Left lung (tissue), 10 donors: Measurements from ENCODE around the gene DSCAML1. TPM values are rescaled to one million over a fixed set of nuclear protein-coding genes. Genes with fewer than 3 reads are reported as not detected.

Experiments used
- ATAC-seq: fragments of 200-7000 bp; cut with Tn5 transposase; one replicate; pipeline ENCODE4 v1.9.1; 2020; ENCODE audit warnings: moderate library complexity
- DNase-seq, 4 donors: peaks; one replicate each; pipeline ENCODE4 v3.0.0-alpha.2; 2013 to 2020
- H3K27ac ChIP-seq, 2 donors: fragments of 200-600 bp; sonication (generic) in 1 of 2; one replicate each; pipeline versions ENCODE4 v1.5.0 to v1.8.0; 2020 to 2021
- H3K27me3 ChIP-seq, 2 donors: fragments of 200-600 bp; sonication (generic) in 1 of 2; one replicate each; pipeline versions ENCODE4 v1.5.0 to v1.8.0; 2020 to 2021
- H3K36me3 ChIP-seq, 2 donors: fragments of 200-600 bp; sonication (generic) in 1 of 2; one replicate each; pipeline versions ENCODE4 v1.5.0 to v1.8.0; 2020 to 2021
- H3K4me1 ChIP-seq, 2 donors: fragments of 200-600 bp; one replicate each; pipeline ENCODE4 v1.8.0; 2021
- H3K4me3 ChIP-seq, 2 donors: fragments of 200-600 bp; sonication (generic) in 1 of 2; one replicate each; pipeline versions ENCODE4 v1.5.0 to v1.8.0; 2020 to 2021; ENCODE audit warnings: mild to moderate bottlenecking in 1 of 2
- H3K9me3 ChIP-seq, 2 donors: fragments of 200-600 bp; sonication (generic) in 1 of 2; one replicate each; pipeline versions ENCODE4 v1.5.0 to v1.8.0; 2020 to 2021
- intact Hi-C, 2 donors: fragments of 100-400 bp; cut with DNase I; formaldehyde crosslinking; loops; one replicate each; pipeline versions ENCODE4 v1.11.2 to v1.14.2; 2022
- polyA plus RNA-seq, 6 donors: library from polyadenylated mRNA; unstranded; fragments of 120-200 nt; gene quantifications; one replicate each; pipeline ENCODE4 v1.2.1, GENCODE V29; 2013; ENCODE audit not compliant: insufficient read length in 6 of 6
- total RNA-seq, 2 donors: library from RNA; stranded (reverse); fragmentation: NEBNext Ultra II Directional; extraction: Animal tissue kit (Norgen Biotek cat#: 25700); gene quantifications; one replicate each; pipeline ENCODE4 v1.2.1, GENCODE V29; 2021
- TF ChIP-seq, protein P1 (sequence below), 2 donors: fragments of 200-600 bp; sonication (generic) in 1 of 2; IDR thresholded peaks; one replicate each; pipeline versions ENCODE4 v1.5.0 to v1.8.0; 2021; ENCODE audit warnings: antibody characterized with exemption in 2 of 2
- donor health status: DM: no; HTN: yes; CAD: no.
- donor health status: DM: no; HTN: no; CAD: no.

The DSCAML1 gene
- total and polyA plus RNA-seq, 8 donors: 0.35 to 1.8 (median 1.2) TPM

DNA sequence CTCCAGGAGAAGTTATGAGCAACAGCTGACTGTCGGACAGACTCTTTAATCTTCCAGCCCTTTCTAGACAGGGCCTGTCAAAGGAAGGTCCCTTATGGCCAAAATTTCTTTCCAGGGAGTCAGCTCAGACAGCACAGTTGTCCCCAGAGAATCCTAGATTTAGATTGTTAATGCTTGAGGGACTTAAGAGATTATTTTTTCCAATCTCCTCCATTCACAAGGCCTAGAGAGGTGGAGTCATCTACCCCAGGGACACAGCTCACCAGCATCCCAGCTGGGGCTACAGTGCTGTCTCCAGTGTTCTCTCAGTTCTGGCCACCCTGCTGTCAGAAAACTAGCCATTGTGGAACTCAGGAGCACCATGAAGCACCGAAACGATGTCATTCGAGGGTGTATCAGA, 7.8 kb downstream of the DSCAML1 start:
- Histone ChIP-seq H3K27me3 (peaks cover 7 to 54% of the 10 kb centered on the region in 2 donors), H3K4me3 (no peak overlapping the region), H3K9me3 (no peaks in the 10 kb centered on the region), H3K36me3 (no peaks in the 10 kb centered on the region), H3K4me1 (no peaks in the 10 kb centered on the region), H3K27ac (no peak overlapping the region)
- DNase-seq (no peak), ATAC-seq (no peak)
- intact Hi-C loops: no loop called here
- TF ChIP-seq, protein P1, sequence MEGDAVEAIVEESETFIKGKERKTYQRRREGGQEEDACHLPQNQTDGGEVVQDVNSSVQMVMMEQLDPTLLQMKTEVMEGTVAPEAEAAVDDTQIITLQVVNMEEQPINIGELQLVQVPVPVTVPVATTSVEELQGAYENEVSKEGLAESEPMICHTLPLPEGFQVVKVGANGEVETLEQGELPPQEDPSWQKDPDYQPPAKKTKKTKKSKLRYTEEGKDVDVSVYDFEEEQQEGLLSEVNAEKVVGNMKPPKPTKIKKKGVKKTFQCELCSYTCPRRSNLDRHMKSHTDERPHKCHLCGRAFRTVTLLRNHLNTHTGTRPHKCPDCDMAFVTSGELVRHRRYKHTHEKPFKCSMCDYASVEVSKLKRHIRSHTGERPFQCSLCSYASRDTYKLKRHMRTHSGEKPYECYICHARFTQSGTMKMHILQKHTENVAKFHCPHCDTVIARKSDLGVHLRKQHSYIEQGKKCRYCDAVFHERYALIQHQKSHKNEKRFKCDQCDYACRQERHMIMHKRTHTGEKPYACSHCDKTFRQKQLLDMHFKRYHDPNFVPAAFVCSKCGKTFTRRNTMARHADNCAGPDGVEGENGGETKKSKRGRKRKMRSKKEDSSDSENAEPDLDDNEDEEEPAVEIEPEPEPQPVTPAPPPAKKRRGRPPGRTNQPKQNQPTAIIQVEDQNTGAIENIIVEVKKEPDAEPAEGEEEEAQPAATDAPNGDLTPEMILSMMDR (IDR thresholded peaks at IDR 0.05): no peak

DNA sequence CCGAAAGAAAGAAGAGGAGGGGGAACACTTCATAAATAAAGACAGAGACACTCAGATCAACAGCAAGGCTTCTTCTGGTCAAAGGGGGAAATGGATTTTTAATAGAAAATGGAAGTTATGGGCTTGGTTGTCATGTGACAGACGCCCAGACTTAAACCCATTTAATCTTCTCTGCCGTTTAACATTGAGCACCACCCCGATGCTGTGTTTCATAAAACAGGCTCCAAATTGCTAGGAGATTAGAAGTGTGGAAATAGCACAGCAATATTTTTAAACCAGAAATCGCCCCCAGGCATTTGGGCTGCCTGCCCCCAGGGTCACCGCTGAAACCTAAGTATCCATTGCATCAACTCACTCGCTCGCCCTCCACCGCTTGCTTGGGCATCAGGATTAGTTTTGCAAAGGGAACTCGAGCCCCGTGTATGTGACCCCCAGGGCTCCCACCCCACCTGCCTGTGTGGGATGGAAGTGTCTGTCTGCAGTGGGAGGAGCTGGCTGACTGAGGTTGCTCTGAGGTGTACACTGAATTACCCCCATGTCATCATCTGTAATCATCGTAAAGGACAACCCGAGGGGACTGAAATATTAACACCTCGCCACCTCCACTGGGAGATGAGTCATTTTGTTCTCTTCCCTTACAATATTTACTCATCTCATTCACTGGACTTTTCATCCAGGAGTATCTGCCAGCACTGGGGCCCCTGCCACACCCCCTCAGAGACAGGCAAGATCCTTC, 10.7 kb downstream of the DSCAML1 start:
- Histone ChIP-seq H3K4me3 (no peak overlapping the region), H3K27me3 (peaks cover 0 to 34% of the 10 kb centered on the region in 2 donors), H3K27ac (no peak overlapping the region), H3K36me3 (no peaks in the 10 kb centered on the region), H3K4me1 (no peaks in the 10 kb centered on the region), H3K9me3 (no peaks in the 10 kb centered on the region)
- ATAC-seq (no peak), DNase-seq (no peak)
- TF ChIP-seq, protein P1 (IDR thresholded peaks at IDR 0.05): no peak
- intact Hi-C loops: no loop called here

GRCh38 chr11:117782101-117782500, 14.9 kb downstream of the DSCAML1 start:
- TF ChIP-seq, protein P1 (IDR thresholded peaks at IDR 0.05): no peak
- intact Hi-C loops: no loop called here
- DNase-seq (no peak), ATAC-seq (no peak)
- H3K4me1 ChIP-seq: no peaks in the 10 kb centered on the region
- H3K9me3 ChIP-seq: no peaks in the 10 kb centered on the region
- H3K36me3 ChIP-seq: no peaks in the 10 kb centered on the region
- peaks cover 0 to 44% of the 10 kb centered on the region in 2 donors for H3K27me3 ChIP-seq
- no peak overlapping the region for H3K27ac ChIP-seq
- no peak overlapping the region for H3K4me3 ChIP-seq

- H3K27me3 ChIP-seq: peaks cover 0 to 40% of the 10 kb centered on the region in 2 donors
- TF ChIP-seq, protein P1 (IDR thresholded peaks at IDR 0.05): no peak
- H3K9me3 ChIP-seq: no peaks in the 10 kb centered on the region
- no peak overlapping the region for H3K4me3 ChIP-seq
- no peaks in the 10 kb centered on the region for H3K36me3 ChIP-seq
- H3K4me1 ChIP-seq: no peaks in the 10 kb centered on the region
- no peak overlapping the region for H3K27ac ChIP-seq
- no peak for DNase-seq
- intact Hi-C loops: no loop called here
- ATAC-seq: no peak
Measured at GRCh38 chr11:117781627-117782026, 15.4 kb downstream of the DSCAML1 start.

DNA sequence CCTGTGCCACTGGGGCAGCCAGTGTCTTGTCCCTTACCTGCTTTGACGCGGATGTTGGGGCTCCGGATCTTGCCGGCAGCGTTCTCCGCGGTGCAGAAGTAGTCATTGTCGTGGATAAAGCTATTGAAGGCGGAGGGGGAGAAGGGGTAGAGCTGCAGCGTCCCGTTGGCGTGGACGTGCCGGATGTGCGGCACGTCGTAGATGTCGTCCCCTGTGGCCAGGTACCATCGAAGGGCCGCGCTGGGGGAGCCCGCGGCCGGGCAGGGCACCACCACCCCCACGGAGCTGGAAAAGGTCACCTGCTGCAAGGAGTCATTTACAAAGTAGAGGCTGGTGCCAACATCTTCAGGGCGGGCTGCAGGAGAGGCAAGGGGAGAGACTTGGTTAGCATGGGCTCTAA, 16.6 kb downstream of the DSCAML1 start:
- intact Hi-C loops: no loop called here
- Histone ChIP-seq H3K27ac (no peak overlapping the region), H3K4me3 (no peak overlapping the region), H3K27me3 (peaks cover 0 to 29% of the 10 kb centered on the region in 2 donors), H3K4me1 (no peaks in the 10 kb centered on the region), H3K36me3 (no peaks in the 10 kb centered on the region), H3K9me3 (no peaks in the 10 kb centered on the region)
- DNase-seq (no peak), ATAC-seq (no peak)
- TF ChIP-seq, protein P1 (IDR thresholded peaks at IDR 0.05): no peak
